MCF 10A (cell line): Measurements from ENCODE around the gene ATP6V0B. TPM values are rescaled to one million over a fixed set of nuclear protein-coding genes. Genes with fewer than 3 reads are reported as not detected.

Experiments used
- BruUV-seq: library from RNA; stranded (reverse); fragments of 400-500 nt; replicated peaks from 2 replicates; lab custom pipeline; 2021; lab: Mats Ljungman, UMichigan
- CTCF ChIA-PET: fragments of 300-600 bp; sonication (Branson Sonifier 250); formaldehyde crosslinking; extraction: SDS; loops from one replicate; lab custom pipeline; 2021; ENCODE audit warnings: antibody characterized with exemption, inconsistent platforms; lab: Yijun Ruan, JAX
- POLR2A ChIA-PET: fragments of 300-600, 350-650 bp; sonication (Branson Sonifier 250); formaldehyde crosslinking; extraction: SDS; loops from one replicate; lab custom pipeline; 2020; ENCODE audit warnings: antibody characterized with exemption, inconsistent platforms; lab: Yijun Ruan, JAX
- DNase-seq: peaks from one replicate; pipeline ENCODE4 v3.0.0-alpha.2; 2018; ENCODE audit not compliant: unreplicated experiment
- H3K27ac Mint-ChIP-seq: one replicate; pipeline ENCODE4 v1.8.0; 2022; ENCODE audit warnings: mild to moderate bottlenecking, low read depth, mixed read lengths; ENCODE audit not compliant: unreplicated experiment
- H3K27me3 Mint-ChIP-seq: one replicate; pipeline ENCODE4 v1.8.0; 2022; ENCODE audit warnings: mixed read lengths; ENCODE audit not compliant: insufficient read depth, unreplicated experiment
- H3K36me3 Mint-ChIP-seq: one replicate; pipeline ENCODE4 v1.8.0; 2022; ENCODE audit warnings: mild to moderate bottlenecking, moderate library complexity, mixed read lengths; ENCODE audit not compliant: insufficient read depth, unreplicated experiment
- H3K4me1 Mint-ChIP-seq: one replicate; pipeline ENCODE4 v1.8.0; 2022; ENCODE audit warnings: mixed read lengths; ENCODE audit not compliant: insufficient read depth, unreplicated experiment
- H3K4me3 Mint-ChIP-seq: one replicate; pipeline ENCODE4 v1.8.0; 2022; ENCODE audit warnings: mild to moderate bottlenecking, moderate library complexity, mixed read lengths; ENCODE audit not compliant: unreplicated experiment
- H3K9me3 Mint-ChIP-seq: one replicate; pipeline ENCODE4 v1.8.0; 2022; ENCODE audit warnings: mixed read lengths; ENCODE audit not compliant: unreplicated experiment
- CTCF ChIP-seq: fragments of 200-600 bp; IDR thresholded peaks from one replicate; pipeline ENCODE4 v1.8.0; 2022; ENCODE audit warnings: antibody characterized with exemption, mild to moderate bottlenecking; ENCODE audit not compliant: unreplicated experiment
- intact Hi-C: fragments of 100-400 bp; cut with micrococcal nuclease; formaldehyde crosslinking; loops from 2 replicates; pipeline ENCODE4 v1.14.1; 2022
- total RNA-seq: library from RNA; stranded (reverse); gene quantifications from 2 replicates; pipeline ENCODE4 v1.2.3, GENCODE V29; 2022

ATP6V0B gene
- total RNA-seq, 1 experiment from 2014 or later: 120 TPM

GRCh38 chr1:43952731-43953346 is 21.9 kb upstream of the ATP6V0B start:
- H3K27ac Mint-ChIP-seq: no peak overlapping the region
- TF ChIP-seq CTCF: no peak

GRCh38 chr1:43953361-43953760 is 21.4 kb upstream of the ATP6V0B start:
- no peak for DNase-seq
- Mint-ChIP-seq H3K4me3 (no peak overlapping the region), H3K27ac (no peak overlapping the region), H3K9me3 (no peaks in the 10 kb centered on the region), H3K4me1 (peaks cover 12% of the 10 kb centered on the region), H3K36me3 (no peaks in the 10 kb centered on the region), H3K27me3 (no peaks in the 10 kb centered on the region)
- POLR2A ChIA-PET: no interaction called here
- intact Hi-C loops: no loop called here
- no TSS peak for BruUV-seq
- CTCF ChIA-PET: interaction anchor here (1.4 to 2.0 kb wide), 2 partner anchors 19 to 40 kb away, joined by 4 to 10 read pairs; no protein-coding TSS in a partner anchor
- TF ChIP-seq CTCF: no peak

More at GRCh38 chr1:43952731-43953346, 21.9 kb upstream of the ATP6V0B start:
- BruUV-seq: no TSS peak
- POLR2A ChIA-PET: no interaction called here
- no peaks in the 10 kb centered on the region for H3K27me3 Mint-ChIP-seq
- no peak overlapping the region for H3K4me3 Mint-ChIP-seq
- H3K4me1 Mint-ChIP-seq: peaks cover 17% of the 10 kb centered on the region
- intact Hi-C loops: no loop called here
- no peaks in the 10 kb centered on the region for H3K9me3 Mint-ChIP-seq
- no peaks in the 10 kb centered on the region for H3K36me3 Mint-ChIP-seq
- CTCF ChIA-PET: interaction anchor here (0.6 to 2.0 kb wide), 3 partner anchors 18 to 699 kb away, joined by 3 to 10 read pairs (median 4); no protein-coding TSS in a partner anchor
- no peak for DNase-seq

GRCh38 chr1:43954036-43954435 is 20.7 kb upstream of the ATP6V0B start:
- H3K27ac Mint-ChIP-seq: no peak overlapping the region
- BruUV-seq: no TSS peak
- H3K9me3 Mint-ChIP-seq: no peaks in the 10 kb centered on the region
- H3K36me3 Mint-ChIP-seq: no peaks in the 10 kb centered on the region
- ChIA-PET POLR2A (interaction anchor here (0.6 kb wide), 1 partner anchor 42 kb away, joined by 3 read pairs; no protein-coding TSS in a partner anchor), CTCF (interaction anchor here (0.5 to 2.0 kb wide), 3 partner anchors 19 to 119 kb away, joined by 3 to 10 read pairs (median 4); no protein-coding TSS in a partner anchor)
- intact Hi-C loops: no loop called here
- no peak for TF ChIP-seq CTCF
- H3K4me1 Mint-ChIP-seq: peaks cover 8% of the 10 kb centered on the region
- no peaks in the 10 kb centered on the region for H3K27me3 Mint-ChIP-seq
- H3K4me3 Mint-ChIP-seq: no peak overlapping the region
- DNase-seq: no peak

- DNase-seq: no peak
- Mint-ChIP-seq H3K4me3 (no peak overlapping the region), H3K36me3 (no peaks in the 10 kb centered on the region), H3K4me1 (no peaks in the 10 kb centered on the region), H3K27ac (no peak overlapping the region), H3K27me3 (no peaks in the 10 kb centered on the region), H3K9me3 (no peaks in the 10 kb centered on the region)
- ChIA-PET POLR2A (interaction anchor here (1.0 kb wide), 1 partner anchor 98 kb away, joined by 3 read pairs; no protein-coding TSS in a partner anchor), CTCF (interaction anchor here (0.6 to 1.5 kb wide), 2 partner anchors 10 kb away, joined by 4 read pairs; no protein-coding TSS in a partner anchor)
- no peak for TF ChIP-seq CTCF
- BruUV-seq: no TSS peak
- intact Hi-C loops: no loop called here
These were observed 18.5 kb upstream of the ATP6V0B start for GRCh38 chr1:43956234-43956633.
